GM19395 (cell line): ENCODE data around the gene ARHGEF6.

Experiments used
- ATAC-seq: cut with Tn5 transposase; IDR thresholded peaks from one replicate; pipeline ENCODE4 v1.9.1; 2021; ENCODE audit warnings: mild to moderate bottlenecking, moderate library complexity; ENCODE audit not compliant: unreplicated experiment

The ARHGEF6 gene

DNA sequence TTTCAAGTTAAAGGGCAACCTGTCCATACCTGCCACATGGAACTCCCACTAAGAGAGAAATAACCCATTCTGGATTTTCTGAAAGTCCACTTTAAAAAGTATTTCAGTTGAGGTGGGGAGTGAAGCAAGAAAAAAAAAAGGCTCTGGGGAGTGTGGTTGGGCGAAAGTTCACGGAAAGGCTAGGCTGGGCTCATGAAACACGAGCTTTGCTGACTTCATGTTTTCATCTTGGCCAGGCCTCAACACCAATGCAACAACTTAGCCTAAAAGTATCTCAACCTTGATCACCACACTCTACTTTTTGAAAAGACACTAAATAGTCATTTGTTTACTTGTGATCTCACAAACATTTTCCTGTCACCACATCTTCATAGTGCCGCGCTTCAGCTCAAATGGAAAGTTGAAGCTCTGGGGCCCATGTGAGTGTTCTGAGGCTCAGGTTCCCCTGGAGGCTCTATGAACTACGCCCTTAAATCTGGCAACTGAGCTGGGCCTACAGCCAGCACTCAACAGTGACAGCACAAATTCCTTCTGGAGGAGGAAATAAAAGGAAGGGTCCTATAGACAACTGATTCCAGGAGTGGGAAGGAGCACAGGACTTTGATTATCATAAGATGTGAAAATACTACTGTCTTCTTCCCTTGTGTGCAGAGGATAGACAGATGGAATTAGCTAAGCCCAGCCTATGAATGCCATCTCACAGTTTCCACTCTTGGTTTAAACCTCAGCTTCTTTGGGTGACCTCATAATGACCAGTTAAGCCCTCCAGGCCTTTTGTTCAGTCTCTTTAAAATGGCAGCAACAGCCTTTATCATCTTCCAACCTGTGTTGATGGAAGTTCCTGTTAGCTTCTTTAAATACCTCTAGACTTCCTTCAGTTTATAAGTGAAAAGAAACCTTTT is 127.7 kb downstream of the ARHGEF6 start:
- no peak for ATAC-seq

DNA sequence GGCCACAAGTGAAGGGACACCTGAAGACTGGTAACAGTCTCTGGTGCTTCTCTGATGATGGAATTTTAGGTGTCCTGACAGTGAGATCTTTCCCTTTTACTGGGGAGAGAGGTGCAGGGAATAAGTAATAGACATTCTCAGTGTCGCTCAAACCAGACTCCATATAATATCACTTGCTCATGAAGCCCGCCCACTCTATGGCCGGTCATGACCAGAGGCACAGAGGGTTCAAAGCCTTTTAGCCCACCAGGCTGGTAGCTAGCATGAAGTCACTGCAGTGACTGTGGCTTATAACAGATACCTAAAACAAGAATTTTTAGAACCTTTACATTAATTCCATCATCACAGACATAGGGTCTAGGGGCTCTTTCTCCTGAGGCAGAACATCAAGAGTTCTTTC is 129.9 kb downstream of the ARHGEF6 start:
- ATAC-seq = no peak

- no peak for ATAC-seq
Measured at GRCh38 chrX:136647677-136648360, 132.9 kb downstream of the ARHGEF6 start, which contains the start of gene CD40LG. Gene CD40LG (plus strand): TSS chrX:136648158. CDS start chrX:136648249, 91 bp downstream.

- ATAC-seq = no peak
Measured at GRCh38 chrX:136646602-136647239, 134.0 kb downstream of the ARHGEF6 start.

DNA sequence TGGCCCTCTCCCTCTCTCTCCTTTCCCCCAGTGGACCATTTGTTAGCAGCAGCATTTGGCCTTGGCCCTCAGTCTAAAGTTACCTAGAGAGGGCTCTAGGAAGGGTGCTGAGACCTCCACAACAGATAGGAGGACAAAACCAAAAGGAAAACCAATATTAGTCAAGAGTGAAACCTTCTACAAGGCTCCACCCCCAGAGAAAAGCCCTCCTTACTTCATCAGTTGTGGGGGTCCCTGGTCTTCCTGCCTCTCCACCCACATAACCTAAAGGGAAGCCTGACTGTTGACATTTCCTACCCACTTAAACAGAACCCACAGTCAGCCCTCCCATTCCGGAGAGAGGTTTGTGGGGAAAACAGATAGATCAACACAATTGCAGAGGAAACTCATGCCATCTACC is 137.5 kb downstream of the ARHGEF6 start:
- no peak for ATAC-seq

GRCh38 chrX:136639506-136640176 is 141.1 kb downstream of the ARHGEF6 start:
- ATAC-seq = no peak

- no peak for ATAC-seq
Measured at GRCh38 chrX:136636121-136636520, 144.6 kb downstream of the ARHGEF6 start.

DNA sequence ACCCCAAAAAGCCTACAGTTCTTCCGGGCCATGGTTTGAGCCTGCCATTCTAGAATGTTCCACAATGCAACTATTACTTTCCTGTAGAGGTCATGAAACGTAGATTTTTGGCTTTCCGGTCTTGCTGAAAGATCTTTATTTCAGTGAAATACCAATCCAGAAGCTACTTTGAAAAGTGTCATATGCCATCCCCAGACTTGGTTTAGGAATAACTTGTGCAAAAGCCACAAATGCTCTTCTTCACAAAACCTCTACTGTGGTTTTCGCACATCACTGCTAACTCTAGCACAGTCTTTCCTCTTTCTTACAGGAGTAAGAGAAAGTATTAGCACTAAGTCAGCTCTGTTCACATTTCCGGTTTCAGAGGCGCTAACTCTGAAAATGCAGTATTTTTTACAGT is 145.5 kb downstream of the ARHGEF6 start:
- ATAC-seq = peak; percentile 85

DNA sequence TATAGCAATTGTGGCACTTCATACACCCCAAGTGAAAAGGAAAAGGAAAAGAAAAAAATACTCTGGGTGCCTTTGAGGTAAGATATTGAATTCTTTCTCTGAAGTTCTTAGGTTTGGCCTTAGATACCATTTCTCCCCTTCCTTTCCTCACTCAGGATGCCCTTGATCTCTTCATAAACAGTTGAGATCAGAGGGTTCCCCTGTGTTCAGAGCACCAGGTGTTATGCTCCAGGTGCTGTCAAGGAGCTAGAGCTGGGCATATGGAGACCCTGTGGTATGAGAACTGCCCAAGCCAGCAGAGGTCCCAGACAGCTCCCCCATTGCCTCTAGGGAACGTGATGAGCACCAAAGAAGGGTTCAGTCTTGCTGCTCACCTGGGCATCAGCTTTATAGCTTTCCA is 149.9 kb downstream of the ARHGEF6 start:
- ATAC-seq = no peak

DNA sequence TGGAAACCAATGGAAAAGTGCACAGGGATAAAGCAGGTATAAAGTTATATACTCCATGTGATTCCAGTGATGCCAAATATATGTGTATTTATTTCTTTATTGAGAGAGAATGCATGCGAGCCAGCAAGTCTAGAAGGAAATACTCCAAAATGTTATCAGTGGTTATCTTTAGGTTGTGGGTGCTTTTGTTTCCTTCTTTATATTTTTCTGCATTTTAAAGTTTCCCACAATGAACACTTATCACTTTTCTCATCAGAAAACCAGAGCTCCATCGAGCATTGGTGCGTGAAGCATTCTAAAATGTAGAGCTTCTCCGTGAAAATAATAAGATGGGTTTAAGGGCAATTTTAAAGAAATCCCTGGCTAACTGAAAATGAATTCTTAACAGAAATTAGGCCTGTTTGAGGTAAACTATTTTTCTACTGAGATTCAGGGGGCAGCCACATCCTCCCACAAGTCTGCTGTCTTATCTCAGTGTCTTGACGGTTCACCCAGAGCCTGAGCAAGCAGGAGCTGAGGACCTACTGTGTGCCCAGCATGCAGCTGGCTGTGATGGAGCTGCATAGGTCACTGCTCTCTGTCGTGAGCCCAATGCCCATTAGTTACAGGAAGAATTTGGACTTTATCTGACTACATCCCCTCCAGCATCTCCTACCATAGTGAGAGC is 151.5 kb downstream of the ARHGEF6 start:
- ATAC-seq = no peak

GRCh38 chrX:136627409-136627808 is 153.3 kb downstream of the ARHGEF6 start:
- ATAC-seq = no peak

GRCh38 chrX:136626891-136627290 is 153.8 kb downstream of the ARHGEF6 start:
- no peak for ATAC-seq

- peak; percentile 77 for ATAC-seq
Measured at GRCh38 chrX:136626237-136626636, 154.5 kb downstream of the ARHGEF6 start.

DNA sequence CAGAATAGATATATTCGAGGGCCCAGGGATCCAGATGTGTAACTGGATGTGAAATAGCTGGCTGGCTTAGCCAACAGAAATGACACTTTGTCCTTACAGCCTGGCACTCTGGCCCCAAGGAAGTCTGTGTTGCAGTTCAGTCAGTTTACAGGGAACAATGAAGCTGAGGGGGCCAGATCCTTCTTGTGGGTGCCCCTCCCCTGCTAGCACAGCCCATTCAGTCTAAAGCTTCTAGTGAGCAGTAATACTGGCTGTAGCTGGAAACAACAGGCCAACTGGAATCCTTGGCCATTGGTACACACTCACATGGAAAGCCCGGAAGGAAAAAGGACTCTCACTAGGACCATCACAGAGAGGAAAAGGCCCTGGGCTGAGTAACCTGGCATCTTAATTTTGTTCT is 155.5 kb downstream of the ARHGEF6 start:
- ATAC-seq = no peak

- no peak for ATAC-seq
Measured at GRCh38 chrX:136623396-136623795, 157.3 kb downstream of the ARHGEF6 start.

- no peak for ATAC-seq
Measured at GRCh38 chrX:136622568-136622967, 158.2 kb downstream of the ARHGEF6 start.

DNA sequence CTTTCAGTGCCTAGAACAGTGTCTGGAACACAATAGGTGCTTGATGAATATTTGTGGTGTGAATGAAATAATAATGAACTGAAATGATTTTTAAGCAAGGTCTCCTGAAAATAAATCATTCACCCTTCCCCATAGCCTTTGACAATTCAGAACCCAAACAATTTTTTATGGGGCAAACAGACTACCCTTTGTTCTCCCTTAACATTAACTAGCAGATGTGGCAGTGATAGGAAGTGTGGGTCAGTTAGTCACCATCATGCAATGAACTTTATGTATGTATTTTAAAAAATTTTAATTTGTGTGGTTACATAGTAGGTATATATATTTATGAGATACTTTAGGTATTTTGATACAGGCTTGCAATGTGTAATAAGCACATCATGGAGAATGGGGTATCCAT is 160.0 kb downstream of the ARHGEF6 start:
- ATAC-seq = no peak

- no peak for ATAC-seq
Measured at GRCh38 chrX:136619899-136620505, 160.7 kb downstream of the ARHGEF6 start.

GRCh38 chrX:136616987-136617685 is 163.6 kb downstream of the ARHGEF6 start:
- ATAC-seq = peak; percentile 97
